Measurements from ENCODE around the gene TRAPPC11. TPM values are rescaled to one million over a fixed set of nuclear protein-coding genes. Genes with fewer than 3 reads are reported as not detected.

The TRAPPC11 gene
- total RNA-seq, 1 donor from 2014 or later, result 26.3 TPM

DNA sequence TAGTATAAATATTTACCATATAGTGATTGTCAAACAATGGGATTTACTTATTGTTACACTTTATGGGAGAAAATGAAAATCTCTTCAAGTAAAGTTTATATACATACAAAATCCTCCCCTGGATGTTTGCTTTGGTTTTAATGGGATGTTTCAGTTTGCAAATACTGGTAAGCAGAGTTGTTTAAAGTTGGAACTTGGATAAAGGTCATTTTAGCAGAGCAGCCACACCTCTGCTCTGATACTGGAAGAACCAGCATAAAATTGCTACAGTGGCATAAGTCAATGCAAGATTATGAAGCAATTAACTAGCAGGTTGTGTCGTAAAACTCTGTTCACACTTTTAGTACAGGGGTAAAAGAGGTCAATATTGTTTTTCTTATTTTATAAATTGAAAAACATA, 101.2 kb downstream of the TRAPPC11 start:
- no peaks in the 10 kb centered on the region for H3K36me3 Mint-ChIP-seq (ENCODE audit: low read depth, unreplicated experiment)
- no peaks in the 10 kb centered on the region for H3K9me3 Mint-ChIP-seq (ENCODE audit: unreplicated experiment)
- H3K27ac Mint-ChIP-seq (ENCODE audit: unreplicated experiment), result no peak overlapping the region
- H3K9ac ChIP-seq (ENCODE audit: low read length), result no peak overlapping the region
- no peaks in the 10 kb centered on the region for H3K4me1 Mint-ChIP-seq (ENCODE audit: low read depth, unreplicated experiment)
- TF ChIP-seq, protein P1, sequence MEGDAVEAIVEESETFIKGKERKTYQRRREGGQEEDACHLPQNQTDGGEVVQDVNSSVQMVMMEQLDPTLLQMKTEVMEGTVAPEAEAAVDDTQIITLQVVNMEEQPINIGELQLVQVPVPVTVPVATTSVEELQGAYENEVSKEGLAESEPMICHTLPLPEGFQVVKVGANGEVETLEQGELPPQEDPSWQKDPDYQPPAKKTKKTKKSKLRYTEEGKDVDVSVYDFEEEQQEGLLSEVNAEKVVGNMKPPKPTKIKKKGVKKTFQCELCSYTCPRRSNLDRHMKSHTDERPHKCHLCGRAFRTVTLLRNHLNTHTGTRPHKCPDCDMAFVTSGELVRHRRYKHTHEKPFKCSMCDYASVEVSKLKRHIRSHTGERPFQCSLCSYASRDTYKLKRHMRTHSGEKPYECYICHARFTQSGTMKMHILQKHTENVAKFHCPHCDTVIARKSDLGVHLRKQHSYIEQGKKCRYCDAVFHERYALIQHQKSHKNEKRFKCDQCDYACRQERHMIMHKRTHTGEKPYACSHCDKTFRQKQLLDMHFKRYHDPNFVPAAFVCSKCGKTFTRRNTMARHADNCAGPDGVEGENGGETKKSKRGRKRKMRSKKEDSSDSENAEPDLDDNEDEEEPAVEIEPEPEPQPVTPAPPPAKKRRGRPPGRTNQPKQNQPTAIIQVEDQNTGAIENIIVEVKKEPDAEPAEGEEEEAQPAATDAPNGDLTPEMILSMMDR (IDR thresholded peaks at IDR 0.05; ENCODE audit: insufficient read depth, low read depth, low read length), result no peak
- no peak for TF ChIP-seq EZH2 (IDR thresholded peaks at IDR 0.05; ENCODE audit: insufficient read depth, low read length)
- DNase-seq (ENCODE audit: low read depth) (no peak), FAIRE-seq (no peak)
- no peaks in the 10 kb centered on the region for H3K36me3 ChIP-seq (ENCODE audit: insufficient read depth, low read length)
- no peak overlapping the region for H3K4me3 Mint-ChIP-seq (ENCODE audit: unreplicated experiment)
- H3K79me2 ChIP-seq (ENCODE audit: insufficient read depth, low read length), result no peaks in the 10 kb centered on the region
- no peak overlapping the region for H3K27ac ChIP-seq (ENCODE audit: low read depth, low read length)
- no peaks in the 10 kb centered on the region for H3K4me1 ChIP-seq (ENCODE audit: insufficient read depth, low read length)
- no peak overlapping the region for H3K4me2 ChIP-seq (ENCODE audit: low read length)
- H3K27me3 Mint-ChIP-seq (ENCODE audit: low read depth, unreplicated experiment), result peaks cover 34% of the 10 kb centered on the region
- no peak overlapping the region for H3K4me3 ChIP-seq (ENCODE audit: insufficient read depth, low read depth, low read length)
- no peaks in the 10 kb centered on the region for H3K9me3 ChIP-seq (ENCODE audit: insufficient read depth, low read depth, low read length)
- H2AFZ ChIP-seq (ENCODE audit: low read depth, low read length), result no peak overlapping the region
- H4K20me1 ChIP-seq (ENCODE audit: insufficient read depth, low read length), result no peaks in the 10 kb centered on the region
- H3K27me3 ChIP-seq (ENCODE audit: insufficient read depth, low read length), result no peaks in the 10 kb centered on the region

Other genes starting within 250 kb of the TRAPPC11 start
- gene CDKN2AIP, start 214.7 kb upstream of the TRAPPC11 start, total RNA-seq, result 9.6 and 11.6 TPM in 2 replicates
- 10.2 and 10.3 TPM in 2 replicates for gene ING2, start 154.2 kb upstream of the TRAPPC11 start, total RNA-seq
- 19.2 and 19.4 TPM in 2 replicates for gene RWDD4, start 108 bp upstream of the TRAPPC11 start, total RNA-seq
- 2.5 and 2.6 TPM in 2 replicates for gene STOX2, start 246.0 kb downstream of the TRAPPC11 start, total RNA-seq